PC-3 (cell line): ENCODE data around the gene CLSTN3. TPM values are rescaled to one million over a fixed set of nuclear protein-coding genes. Genes with fewer than 3 reads are reported as not detected.

Source experiments
- ATAC-seq: fragments of 200-7000 bp; cut with Tn5 transposase; 2 replicates; pipeline ENCODE4 v1.9.1; 2020; ENCODE audit warnings: mild to moderate bottlenecking, moderate library complexity
- BruUV-seq: library from RNA; stranded (reverse); fragments of 400-500 nt; replicated peaks from 2 replicates; lab custom pipeline; 2021; lab: Mats Ljungman, UMichigan
- CTCF ChIA-PET: fragments of 300-600 bp; sonication (Branson Sonifier 250); formaldehyde crosslinking; loops from one replicate; lab custom pipeline; 2022; ENCODE audit warnings: antibody characterized with exemption; lab: Charles Lee
- POLR2A ChIA-PET: fragments of 300-600 bp; sonication (Branson Sonifier 250); formaldehyde crosslinking; loops from one replicate; lab custom pipeline; 2022; ENCODE audit warnings: antibody characterized with exemption; ENCODE audit not compliant: unreplicated experiment; lab: Charles Lee
- DNase-seq: peaks from one replicate; pipeline ENCODE4 v3.0.0-alpha.2; 2015
- H2AFZ ChIP-seq: fragments of 300-600 bp; sonication (generic); 2 replicates; pipeline ENCODE4 v1.6.0; 2016; ENCODE audit warnings: antibody characterized with exemption, low read length
- H3F3A ChIP-seq: fragments of 300-600 bp; sonication (generic); one replicate; pipeline ENCODE4 v1.6.0; 2017; ENCODE audit warnings: antibody characterized with exemption, low read length, control low read depth, mild to moderate bottlenecking; ENCODE audit not compliant: unreplicated experiment
- H3K27ac ChIP-seq: fragments of 300-600 bp; sonication (generic); 2 replicates; pipeline ENCODE4 v1.5.1; 2016; ENCODE audit warnings: mild to moderate bottlenecking, low read length
- H3K27me3 ChIP-seq: fragments of 300-600 bp; sonication (generic); 2 replicates; pipeline ENCODE4 v1.6.1; 2016; ENCODE audit warnings: low read length, mixed read lengths
- H3K36me3 ChIP-seq: fragments of 300-600 bp; sonication (generic); 2 replicates; pipeline ENCODE4 v1.6.1; 2016; ENCODE audit warnings: low read depth, mixed run types, low read length, mixed read lengths
- H3K4me1 ChIP-seq: fragments of 300-600 bp; sonication (generic); 2 replicates; pipeline ENCODE4 v1.5.1; 2016; ENCODE audit warnings: low read length; ENCODE audit not compliant: insufficient read depth
- H3K4me2 ChIP-seq: fragments of 300-600 bp; sonication (generic); 2 replicates; pipeline ENCODE4 v1.6.0; 2016; ENCODE audit warnings: low read length
- H3K4me3 ChIP-seq: fragments of 300-600 bp; sonication (generic); 2 replicates; pipeline ENCODE4 v1.5.1; 2016; ENCODE audit warnings: mild to moderate bottlenecking, low read length, mixed read lengths
- H3K79me2 ChIP-seq: fragments of 300-600 bp; sonication (generic); 2 replicates; pipeline ENCODE4 v1.6.1; 2017; ENCODE audit warnings: low read length, mixed read lengths
- H3K9ac ChIP-seq: fragments of 300-600 bp; sonication (generic); 2 replicates; pipeline ENCODE4 v1.6.0; 2016; ENCODE audit warnings: mild to moderate bottlenecking, low read length
- H3K9me2 ChIP-seq: fragments of 300-600 bp; sonication (generic); replicated peaks from 2 replicates; pipeline ENCODE4 v1.6.1; 2016; ENCODE audit warnings: mixed run types, low read length, mixed read lengths
- H3K9me3 ChIP-seq: fragments of 300-600 bp; sonication (generic); 2 replicates; pipeline ENCODE4 v1.6.1; 2016; ENCODE audit warnings: low read length, mixed read lengths
- H4K20me1 ChIP-seq: fragments of 300-600 bp; sonication (generic); 2 replicates; pipeline ENCODE4 v1.6.1; 2016; ENCODE audit warnings: low read length, mixed read lengths
- EZH2 ChIP-seq: fragments of 300-600 bp; sonication (generic); IDR thresholded peaks from one replicate; pipeline ENCODE4 v1.6.1; 2017; ENCODE audit warnings: antibody characterized with exemption, mild to moderate bottlenecking, low read length; ENCODE audit not compliant: unreplicated experiment
- EZH2phosphoT487 ChIP-seq: fragments of 300-600 bp; sonication (generic); IDR thresholded peaks from 2 replicates; pipeline ENCODE4 v1.6.1; 2018; ENCODE audit warnings: mild to moderate bottlenecking, antibody characterized with exemption, low read length, borderline replicate concordance
- intact Hi-C: fragments of 100-400 bp; cut with micrococcal nuclease; formaldehyde crosslinking; loops from 2 replicates; pipeline ENCODE4 v1.9.0; 2023
- total RNA-seq: library from RNA; depleted of rRNA; stranded (reverse); fragments of >200 nt; gene quantifications from 2 replicates; pipeline ENCODE4 v1.2.3, GENCODE V29; 2014
- TF ChIP-seq, protein P1 (sequence below): fragments of 300-600 bp; sonication (generic); conservative IDR thresholded peaks from 2 replicates; pipeline ENCODE4 v1.5.1; 2017; ENCODE audit warnings: antibody characterized with exemption, low read depth, mild to moderate bottlenecking, low read length

The CLSTN3 gene
- total RNA-seq, 1 experiment from 2014 or later, result 10.9 TPM

DNA sequence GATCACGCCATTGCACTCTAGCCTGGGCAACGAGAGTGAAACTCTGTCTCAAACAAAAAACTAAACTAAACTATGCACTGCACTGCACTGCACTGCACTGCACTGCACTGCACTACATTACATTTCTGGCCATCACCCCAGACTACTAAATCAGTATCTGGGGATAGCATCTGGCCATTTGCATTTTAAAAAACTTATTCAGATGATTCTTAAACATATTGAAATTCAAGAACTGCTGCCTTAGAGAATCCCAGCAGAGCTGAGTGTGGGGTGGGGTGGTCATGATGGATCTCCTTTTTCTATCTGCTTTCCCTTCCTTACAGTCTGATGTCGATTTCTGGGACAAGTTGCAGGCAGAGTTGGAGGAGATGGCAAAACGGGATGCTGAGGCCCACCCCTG, 72.9 kb downstream of the CLSTN3 start:
- no TSS peak for BruUV-seq
- Histone ChIP-seq H3F3A (no peaks in the 10 kb centered on the region), H3K9me2 (no peaks in the 10 kb centered on the region), H3K36me3 (peaks cover 14% of the 10 kb centered on the region; the same call in 1 of the 2 replicates), H4K20me1 (no peaks in the 10 kb centered on the region), H3K27ac (no peak overlapping the region), H3K9me3 (no peaks in the 10 kb centered on the region), H3K4me3 (no peak overlapping the region), H3K79me2 (no peaks in the 10 kb centered on the region), H3K27me3 (no peaks in the 10 kb centered on the region), H3K4me2 (no peak overlapping the region), H3K4me1 (no peaks in the 10 kb centered on the region), H2AFZ (no peak overlapping the region), H3K9ac (no peak overlapping the region)
- CTCF ChIA-PET, result no interaction called here
- DNase-seq, result no peak
- ATAC-seq, result no peak
- POLR2A ChIA-PET, result no interaction called here
- intact Hi-C loops, result no loop called here
- TF ChIP-seq EZH2, result no peak
- no peak for TF ChIP-seq EZH2phosphoT487
- TF ChIP-seq, protein P1, sequence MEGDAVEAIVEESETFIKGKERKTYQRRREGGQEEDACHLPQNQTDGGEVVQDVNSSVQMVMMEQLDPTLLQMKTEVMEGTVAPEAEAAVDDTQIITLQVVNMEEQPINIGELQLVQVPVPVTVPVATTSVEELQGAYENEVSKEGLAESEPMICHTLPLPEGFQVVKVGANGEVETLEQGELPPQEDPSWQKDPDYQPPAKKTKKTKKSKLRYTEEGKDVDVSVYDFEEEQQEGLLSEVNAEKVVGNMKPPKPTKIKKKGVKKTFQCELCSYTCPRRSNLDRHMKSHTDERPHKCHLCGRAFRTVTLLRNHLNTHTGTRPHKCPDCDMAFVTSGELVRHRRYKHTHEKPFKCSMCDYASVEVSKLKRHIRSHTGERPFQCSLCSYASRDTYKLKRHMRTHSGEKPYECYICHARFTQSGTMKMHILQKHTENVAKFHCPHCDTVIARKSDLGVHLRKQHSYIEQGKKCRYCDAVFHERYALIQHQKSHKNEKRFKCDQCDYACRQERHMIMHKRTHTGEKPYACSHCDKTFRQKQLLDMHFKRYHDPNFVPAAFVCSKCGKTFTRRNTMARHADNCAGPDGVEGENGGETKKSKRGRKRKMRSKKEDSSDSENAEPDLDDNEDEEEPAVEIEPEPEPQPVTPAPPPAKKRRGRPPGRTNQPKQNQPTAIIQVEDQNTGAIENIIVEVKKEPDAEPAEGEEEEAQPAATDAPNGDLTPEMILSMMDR, result no peak

DNA sequence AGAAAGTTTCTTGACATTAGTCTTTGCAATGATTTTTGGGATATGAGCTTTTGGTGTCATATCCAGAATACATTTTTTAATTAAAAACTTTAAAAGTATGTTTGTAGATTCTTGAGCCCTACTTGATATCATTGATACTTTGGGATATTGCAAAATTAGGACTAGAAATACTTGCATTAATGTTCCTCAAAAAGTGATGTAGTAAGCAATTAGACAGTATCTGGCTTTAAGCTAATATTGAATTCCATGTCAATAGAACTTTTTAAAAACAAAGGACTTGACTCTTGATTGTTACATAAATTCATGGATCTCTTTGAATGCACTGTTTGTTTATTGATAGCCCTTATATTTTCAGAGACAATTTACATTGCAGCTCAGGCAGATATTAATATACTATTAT, 74.9 kb downstream of the CLSTN3 start:
- no peaks in the 10 kb centered on the region for H3K9me3 ChIP-seq
- intact Hi-C loops, result no loop called here
- H2AFZ ChIP-seq, result no peak overlapping the region
- no peaks in the 10 kb centered on the region for H3F3A ChIP-seq
- no peak overlapping the region for H3K27ac ChIP-seq
- no peaks in the 10 kb centered on the region for H3K9me2 ChIP-seq
- H3K79me2 ChIP-seq, result no peaks in the 10 kb centered on the region
- peaks cover 23% of the 10 kb centered on the region for H3K36me3 ChIP-seq
- TF ChIP-seq, protein P1, result no peak
- TF ChIP-seq EZH2 (no peak), EZH2phosphoT487 (no peak)
- ChIA-PET CTCF (no interaction called here), POLR2A (no interaction called here)
- DNase-seq, result no peak
- no peak overlapping the region for H3K4me3 ChIP-seq
- BruUV-seq, result no TSS peak
- H4K20me1 ChIP-seq, result no peaks in the 10 kb centered on the region
- H3K9ac ChIP-seq, result no peak overlapping the region
- H3K4me2 ChIP-seq, result no peak overlapping the region
- ATAC-seq, result no peak
- H3K4me1 ChIP-seq, result no peaks in the 10 kb centered on the region
- no peaks in the 10 kb centered on the region for H3K27me3 ChIP-seq

GRCh38 chr12:7206691-7207090, 76.5 kb downstream of the CLSTN3 start:
- Histone ChIP-seq H3K79me2 (no peaks in the 10 kb centered on the region), H3F3A (no peaks in the 10 kb centered on the region), H3K4me1 (no peaks in the 10 kb centered on the region), H3K9ac (no peak overlapping the region), H2AFZ (no peak overlapping the region), H3K27ac (no peak overlapping the region), H3K9me2 (no peaks in the 10 kb centered on the region), H3K36me3 (peaks cover 27% of the 10 kb centered on the region), H3K27me3 (no peaks in the 10 kb centered on the region), H3K4me2 (no peak overlapping the region), H4K20me1 (no peaks in the 10 kb centered on the region), H3K4me3 (no peak overlapping the region), H3K9me3 (no peaks in the 10 kb centered on the region)
- CTCF ChIA-PET, result interaction anchor here (0.6 kb wide), 1 partner anchor 434 kb away, joined by 5 read pairs; no protein-coding TSS in a partner anchor
- ATAC-seq (no peak), DNase-seq (no peak)
- BruUV-seq, result no TSS peak
- TF ChIP-seq, protein P1, result no peak
- TF ChIP-seq EZH2phosphoT487 (no peak), EZH2 (no peak)
- intact Hi-C loops, result no loop called here
- POLR2A ChIA-PET, result no interaction called here
